ENCODE data around the gene C17orf50.

DNA sequence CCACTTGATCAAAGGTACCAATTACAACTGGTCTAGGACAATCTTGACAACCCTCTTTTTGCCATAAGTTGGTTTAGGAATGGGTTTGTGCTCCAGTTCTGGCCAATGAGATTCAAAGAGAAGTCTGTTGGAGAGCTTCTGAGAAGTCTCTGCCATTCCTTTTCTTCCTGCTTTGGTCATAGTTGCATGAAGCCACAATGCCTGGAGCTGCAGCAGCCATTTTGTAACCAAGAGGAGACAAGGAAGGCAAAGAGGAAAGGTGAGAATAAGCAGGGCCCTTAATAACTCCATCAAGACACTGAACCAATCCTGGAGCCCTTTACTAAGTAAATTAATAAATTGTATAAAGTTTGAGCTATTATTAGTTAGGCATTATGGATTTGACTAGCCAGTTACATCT, 3.4 kb upstream of the C17orf50 start:
- no peak for TF ChIP-seq SIN3A (IDR thresholded peaks at IDR 0.05; ENCODE audit: borderline replicate concordance, insufficient read depth, low read length)
- TF ChIP-seq TAF1 (IDR thresholded peaks at IDR 0.05; ENCODE audit: borderline replicate concordance, insufficient read depth, low read length), result no peak
